ENCODE measurements around the gene MAP3K10.

GRCh38 chr19:40232479-40232878, 41.3 kb downstream of the MAP3K10 start:
- TF ChIP-seq CTCF (IDR thresholded peaks at IDR 0.05) (no peak), POLR2A (IDR thresholded peaks at IDR 0.05) (no peak)

Measured in body of pancreas (tissue), 4 donors.